Peyer's patch (tissue), 4 donors: ENCODE results near the gene CDK15.

Experiments used
- CTCF ChIP-seq, 6 experiments: fragments of 450-650 bp in 4 of 6; fragments of 200-600 bp in 2 of 6; sonication (generic) in 1 of 6; IDR thresholded peaks; one replicate each; pipeline ENCODE4 v1.5.1; 2017 to 2019; ENCODE audit warnings: antibody characterized with exemption in 6 of 6, mild to moderate bottlenecking in 3 of 6, moderate library complexity in 1 of 6
- POLR2A ChIP-seq, 2 donors: fragments of 450-650 bp; IDR thresholded peaks; one replicate each; pipeline ENCODE4 v1.5.1; 2017; ENCODE audit warnings: antibody characterized with exemption in 2 of 2, mild to moderate bottlenecking in 2 of 2, moderate library complexity in 2 of 2

GRCh38 chr2:201938781-201939180 is 132.4 kb downstream of the CDK15 start:
- TF ChIP-seq POLR2A (IDR thresholded peaks at IDR 0.05) (no peak), CTCF (IDR thresholded peaks at IDR 0.05) (no peak)
